ENCODE results near the gene C9orf57. TPM values are rescaled to one million over a fixed set of nuclear protein-coding genes. Genes with fewer than 3 reads are reported as not detected.

Gene C9orf57
- total RNA-seq, 1 experiment from 2014 or later, result not detected

GRCh38 chr9:72043576-72043975 is 16.8 kb downstream of the C9orf57 start:
- Histone ChIP-seq H3K23ac (ENCODE audit: insufficient read length, low read depth, low read length) (no peak overlapping the region), H3K4ac (ENCODE audit: low read depth, low read length) (no peak overlapping the region), H2BK20ac (ENCODE audit: low read depth, low read length, poor library complexity, severe bottlenecking) (no peak overlapping the region), H2BK15ac (ENCODE audit: low read depth, low read length) (no peak overlapping the region), H3K4me2 (ENCODE audit: insufficient read depth, insufficient read length, low read length) (no peak overlapping the region), H3K4me1 (ENCODE audit: insufficient read depth, low read length) (no peaks in the 10 kb centered on the region), H3K79me1 (ENCODE audit: insufficient read depth, low read depth, low read length, poor library complexity, severe bottlenecking) (no peaks in the 10 kb centered on the region), H3K18ac (ENCODE audit: insufficient read length, low read depth, low read length) (no peak overlapping the region), H4K5ac (ENCODE audit: insufficient read length, low read depth, low read length) (no peak overlapping the region), H4K91ac (ENCODE audit: insufficient read length, low read depth, low read length) (no peak overlapping the region), H3T11ph (ENCODE audit: low read length) (no peak overlapping the region), H3K9me3 (ENCODE audit: control insufficient read depth, low read depth, low read length) (no peaks in the 10 kb centered on the region), H3K27ac (ENCODE audit: insufficient read length, low read depth, low read length) (no peak overlapping the region), H3K23me2 (ENCODE audit: insufficient read length, low read depth, low read length, poor library complexity, severe bottlenecking) (no peaks in the 10 kb centered on the region), H2BK12ac (ENCODE audit: insufficient read length, low read depth, low read length) (no peak overlapping the region), H2BK5ac (ENCODE audit: insufficient read length, low read length) (no peak overlapping the region), H4K8ac (replicated peaks; ENCODE audit: insufficient read length, low read depth, low read length) (no peak overlapping the region), H3K27me3 (ENCODE audit: insufficient read depth, low read length) (no peaks in the 10 kb centered on the region), H2BK120ac (ENCODE audit: low read depth, low read length, poor library complexity, severe bottlenecking) (no peak overlapping the region), H3K14ac (ENCODE audit: insufficient read depth, low read length) (no peak overlapping the region), H3K9ac (ENCODE audit: extremely low read depth, insufficient read length, low read length) (no peak overlapping the region), H4K20me1 (ENCODE audit: control insufficient read depth, insufficient read depth, insufficient read length) (peaks cover 2% of the 10 kb centered on the region), H3K79me2 (ENCODE audit: insufficient read depth, low read length) (no peaks in the 10 kb centered on the region), H2AK5ac (ENCODE audit: insufficient read length, low read length) (no peak overlapping the region), H3K56ac (ENCODE audit: insufficient read length, low read depth, low read length) (no peak overlapping the region), H2AFZ (ENCODE audit: low read length) (no peak overlapping the region)
- Mint-ChIP-seq H3K36me3 (ENCODE audit: insufficient read depth in 1 of 3, low read depth in 3 of 3) (no peaks in the 10 kb centered on the region), H3K27me3 (ENCODE audit: low read depth) (no peaks in the 10 kb centered on the region), H3K9me3 (no peaks in the 10 kb centered on the region), H3K27ac (no peak overlapping the region), H3K4me1 (peaks cover 4 to 8% of the 10 kb centered on the region in 2 experiments), H3K4me3 (no peak overlapping the region)
- DNase-seq, result no peak
- no CpG with 5 or more reads among the region's 2 CpGs for WGBS (ENCODE audit: extremely low coverage, insufficient read length, low lambda C conversion rate)
- peak; percentile 17; the same call in 1 of the 3 replicates for TF ChIP-seq CTCF (conservative IDR thresholded peaks at IDR 0.05)
